K562 (cell line): ENCODE results near the gene SUPT5H. TPM values are rescaled to one million over a fixed set of nuclear protein-coding genes. Genes with fewer than 3 reads are reported as not detected.

Experiments
- CEBPB ChIP-seq: fragments of 450-650 bp; IDR thresholded peaks from 2 replicates; pipeline ENCODE4 v1.6.1; 2016; ENCODE audit warnings: missing genetic modification characterization, missing compliant biosample characterization
- CHAMP1 ChIP-seq: fragments of 450-650 bp; IDR thresholded peaks from 2 replicates; pipeline ENCODE4 v1.6.1; 2016; ENCODE audit warnings: mild to moderate bottlenecking
- E2F6 ChIP-seq, 2 experiments: IDR thresholded peaks; 2 replicates each; pipeline ENCODE4 v1.6.1; 2011; ENCODE audit warnings: borderline replicate concordance in 1 of 2, control low read depth in 1 of 2, low read depth in 1 of 2, low read length in 1 of 2, mild to moderate bottlenecking in 1 of 2, mixed read lengths in 1 of 2, moderate library complexity in 1 of 2; ENCODE audit not compliant: insufficient read depth in 1 of 2, insufficient read length in 1 of 2, poor library complexity in 1 of 2, severe bottlenecking in 1 of 2; ENCODE audit errors: extremely low read depth in 1 of 2
- FOSL1 ChIP-seq: fragments of 200-800 bp; sonication (Bioruptor generic); conservative IDR thresholded peaks from 2 replicates; pipeline ENCODE4 v1.6.1; 2016; ENCODE audit warnings: missing genetic modification characterization, missing compliant biosample characterization
- GTF2A2 ChIP-seq: IDR thresholded peaks from 2 replicates; pipeline ENCODE4 v1.6.1; 2016; ENCODE audit warnings: mild to moderate bottlenecking, missing genetic modification characterization, missing compliant biosample characterization
- HMGN3 ChIP-seq: IDR thresholded peaks from 2 replicates; pipeline ENCODE4 v1.6.1; 2011; ENCODE audit warnings: borderline replicate concordance, low read depth, mild to moderate bottlenecking, mixed read lengths, low read length; ENCODE audit not compliant: insufficient read length; ENCODE audit errors: extremely low read depth
- NFE2 ChIP-seq: IDR thresholded peaks from 2 replicates; pipeline ENCODE4 v1.6.1; 2014; ENCODE audit warnings: antibody characterized with exemption, low read depth
- NR3C1 ChIP-seq: sonication (generic); formaldehyde crosslinking; IDR thresholded peaks from 2 replicates; pipeline ENCODE4 v1.8.1; 2022; ENCODE audit warnings: missing genetic modification reagents
- NRF1 ChIP-seq, 2 experiments: fragments of 450-650 bp; IDR thresholded peaks in 1 of 2; conservative IDR thresholded peaks in 1 of 2; 2 replicates each; pipeline ENCODE4 v1.6.1; 2014; ENCODE audit warnings: mild to moderate bottlenecking in 2 of 2
- RBM17 ChIP-seq: fragments of 200-400 bp; formaldehyde crosslinking; IDR thresholded peaks from 2 replicates; pipeline ENCODE4 v1.6.1; 2017; ENCODE audit warnings: low read depth, mild to moderate bottlenecking, low read length, borderline replicate concordance
- ZBTB7A ChIP-seq: IDR thresholded peaks from 2 replicates; pipeline ENCODE4 v1.6.1; 2011; ENCODE audit warnings: low read depth, mild to moderate bottlenecking, low read length, moderate library complexity, borderline replicate concordance; ENCODE audit not compliant: control insufficient read depth
- ZNF592 ChIP-seq: fragments of 450-650 bp; IDR thresholded peaks from 2 replicates; pipeline ENCODE4 v1.6.1; 2017; ENCODE audit warnings: antibody characterized with exemption, mild to moderate bottlenecking
- ZNF76 ChIP-seq: fragments of 250-450 bp; sonication (Bioruptor Pico); IDR thresholded peaks from 2 replicates; pipeline ENCODE4 v1.4.0; 2020; ENCODE audit warnings: mild to moderate bottlenecking, moderate library complexity, borderline replicate concordance
- polyA plus RNA-seq, 8 experiments: library from polyadenylated mRNA; depleted of rRNA in 4 of 8; stranded (reverse) in 5 of 8; unstranded in 3 of 8; fragments of >200 nt; fragmentation: Nextera tagmentation in 2 of 8; fragmentation: Illumina TruSeq in 1 of 8; extraction: Ambion mirVana in 2 of 8; extraction: Trizol in 1 of 8; gene quantifications; 2 replicates each; pipeline versions ENCODE4 v1.2.1 to v1.2.3, GENCODE V29; 2011 to 2014; ENCODE audit warnings: inconsistent platforms in 1 of 8, missing spikeins in 1 of 8
- total RNA-seq, 7 experiments: library from RNA; depleted of rRNA in 6 of 7; stranded (reverse); fragments of >200 nt in 6 of 7; fragmentation: Illumina TruSeq in 2 of 7; extraction: Trizol in 2 of 7; gene quantifications; 2 replicates each; pipeline versions ENCODE4 v1.2.1 to v1.2.3, GENCODE V29; 2011 to 2021; ENCODE audit warnings: low replicate concordance in 1 of 7
- TF ChIP-seq, protein P1 (sequence below): sonication (generic); formaldehyde crosslinking; IDR thresholded peaks from 2 replicates; pipeline ENCODE4 v1.4.0; 2020; ENCODE audit warnings: mild to moderate bottlenecking, missing genetic modification reagents

Gene SUPT5H
- total and polyA plus RNA-seq, 9 of the 15 experiments (the other 6 are each of a cell fraction or from before 2014, with no cell fraction given), result 13.3 to 85.9 (median 35.9) TPM

DNA sequence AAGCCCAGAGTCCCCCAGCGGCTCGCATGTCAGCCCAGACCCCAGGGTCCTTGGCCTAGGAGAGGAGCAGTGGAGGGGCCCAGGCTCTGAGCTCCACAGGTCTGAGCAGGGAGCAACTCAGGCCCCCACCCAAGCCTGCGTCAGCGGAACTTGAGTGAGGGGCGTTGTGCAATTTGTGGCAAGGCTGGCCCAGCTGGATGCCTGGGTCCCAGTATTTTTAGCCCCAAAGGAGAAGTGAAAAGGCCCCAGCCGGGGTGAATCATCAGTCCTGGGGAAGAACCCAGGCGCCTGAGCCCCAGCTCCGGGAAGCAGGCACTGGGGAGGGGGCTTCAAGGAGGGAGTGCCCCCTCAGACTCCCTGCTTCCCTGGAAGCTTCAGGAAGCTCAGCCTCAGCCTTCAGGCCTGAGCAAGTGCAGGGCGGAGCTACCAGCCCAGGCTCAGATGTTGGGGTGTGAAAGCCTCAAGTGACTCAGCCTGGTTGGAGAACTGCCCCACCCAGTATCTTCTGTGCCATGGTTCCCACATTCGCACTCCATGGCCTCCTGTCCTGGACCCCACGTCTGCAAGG lies 47.0 kb upstream of the SUPT5H start (continued):
- TF ChIP-seq ZNF592, result peak; percentile 64
- peak in 1 of 2 experiments; percentile 31 for TF ChIP-seq E2F6 (IDR thresholded peaks at IDR 0.05; ENCODE audit: borderline replicate concordance in 1 of 2, extremely low read depth in 1 of 2, insufficient read depth in 1 of 2, insufficient read length in 1 of 2, low read depth in 1 of 2, low read length in 1 of 2, poor library complexity in 1 of 2, severe bottlenecking in 1 of 2)
- TF ChIP-seq GTF2A2 (tag), result no peak
- TF ChIP-seq CHAMP1, result no peak
- TF ChIP-seq ZNF76, result no peak
- peak; percentile 64; the same call in 1 of the 2 replicates for TF ChIP-seq ZBTB7A
- TF ChIP-seq, protein P1, sequence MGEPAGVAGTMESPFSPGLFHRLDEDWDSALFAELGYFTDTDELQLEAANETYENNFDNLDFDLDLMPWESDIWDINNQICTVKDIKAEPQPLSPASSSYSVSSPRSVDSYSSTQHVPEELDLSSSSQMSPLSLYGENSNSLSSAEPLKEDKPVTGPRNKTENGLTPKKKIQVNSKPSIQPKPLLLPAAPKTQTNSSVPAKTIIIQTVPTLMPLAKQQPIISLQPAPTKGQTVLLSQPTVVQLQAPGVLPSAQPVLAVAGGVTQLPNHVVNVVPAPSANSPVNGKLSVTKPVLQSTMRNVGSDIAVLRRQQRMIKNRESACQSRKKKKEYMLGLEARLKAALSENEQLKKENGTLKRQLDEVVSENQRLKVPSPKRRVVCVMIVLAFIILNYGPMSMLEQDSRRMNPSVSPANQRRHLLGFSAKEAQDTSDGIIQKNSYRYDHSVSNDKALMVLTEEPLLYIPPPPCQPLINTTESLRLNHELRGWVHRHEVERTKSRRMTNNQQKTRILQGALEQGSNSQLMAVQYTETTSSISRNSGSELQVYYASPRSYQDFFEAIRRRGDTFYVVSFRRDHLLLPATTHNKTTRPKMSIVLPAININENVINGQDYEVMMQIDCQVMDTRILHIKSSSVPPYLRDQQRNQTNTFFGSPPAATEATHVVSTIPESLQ (CRISPR knock-in tag), result 0 out of 2 replicates have a peak, but pooled peaks have one; percentile 62
- TF ChIP-seq HMGN3, result no peak
- no peak for TF ChIP-seq RBM17
- no peak for TF ChIP-seq NR3C1 (CRISPR knock-in tag)
- TF ChIP-seq FOSL1 (tag), result peak; percentile 63
- TF ChIP-seq CEBPB (tag), result peak; percentile 48
- TF ChIP-seq NRF1 (conservative IDR thresholded peaks at IDR 0.05 in 1 of 2, IDR thresholded peaks at IDR 0.05 in 1 of 2), result peak; percentile 58 to 68
- peak; percentile 27; the same call in 1 of the 2 replicates for TF ChIP-seq NFE2
